Amniotic stem cell (primary cell): ENCODE data around the gene FERMT1.
A peak's percentile ranks its signal among the peaks of the same experiment; 100 is the strongest.
"Not testable (repeated sequence)": the region's sequence is repeated elsewhere in the genome, so short reads cannot be mapped to it uniquely, and the experiment has no call there.

Source experiments
- DNase-seq: peaks from one replicate; lab custom pipeline; 2025; lab: John Stamatoyannopoulos, UW

The FERMT1 gene

DNA sequence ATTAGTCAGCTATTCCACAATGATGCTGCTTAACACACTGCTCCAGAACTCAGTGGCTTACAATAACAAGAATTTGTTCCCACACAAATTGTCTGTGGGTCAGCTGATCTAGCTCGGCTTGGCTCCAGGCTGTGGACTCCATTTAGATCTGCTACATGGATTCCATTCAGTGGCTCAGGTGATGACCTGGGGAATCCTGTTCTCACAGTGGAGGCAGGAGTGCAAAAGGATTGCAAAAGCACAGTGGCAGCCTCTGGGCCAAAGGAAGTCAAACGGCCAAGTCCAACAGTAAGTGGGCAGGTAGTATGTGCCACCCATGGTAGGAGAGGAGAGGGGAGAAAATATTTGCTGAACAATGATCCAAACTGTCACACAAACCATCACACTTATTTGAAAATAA lies 53.2 kb downstream of the FERMT1 start:
- no peak for DNase-seq

DNA sequence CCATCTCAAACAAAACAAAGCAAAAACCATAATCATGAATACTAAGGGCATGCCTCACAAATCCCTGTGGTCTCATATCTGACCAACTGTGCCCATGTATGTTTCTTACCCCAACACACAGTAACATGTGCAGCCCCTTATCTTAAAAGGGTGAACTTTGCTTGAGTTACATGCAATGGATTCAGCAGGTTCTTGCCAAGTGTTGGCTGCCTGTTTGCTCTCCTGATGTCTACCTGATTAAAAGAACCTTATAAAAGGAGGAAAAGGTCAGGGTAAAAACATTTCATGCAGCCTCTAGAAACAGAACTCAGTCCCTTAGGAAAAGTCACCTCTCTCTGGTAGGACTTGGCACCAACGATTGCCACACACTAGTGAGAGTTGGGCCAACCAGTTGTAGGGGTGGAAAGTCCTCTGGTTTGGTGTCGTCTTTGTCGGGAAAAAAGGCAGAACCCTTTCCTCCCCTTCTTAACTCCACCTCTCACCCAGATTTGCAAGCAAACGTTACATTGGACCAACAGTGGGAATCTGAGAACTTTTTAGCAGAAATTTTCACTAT lies 55.0 kb downstream of the FERMT1 start:
- DNase-seq, result no peak

- no peak for DNase-seq
Observed at GRCh38 chr20:6066582-6066981, 56.2 kb downstream of the FERMT1 start.

DNA sequence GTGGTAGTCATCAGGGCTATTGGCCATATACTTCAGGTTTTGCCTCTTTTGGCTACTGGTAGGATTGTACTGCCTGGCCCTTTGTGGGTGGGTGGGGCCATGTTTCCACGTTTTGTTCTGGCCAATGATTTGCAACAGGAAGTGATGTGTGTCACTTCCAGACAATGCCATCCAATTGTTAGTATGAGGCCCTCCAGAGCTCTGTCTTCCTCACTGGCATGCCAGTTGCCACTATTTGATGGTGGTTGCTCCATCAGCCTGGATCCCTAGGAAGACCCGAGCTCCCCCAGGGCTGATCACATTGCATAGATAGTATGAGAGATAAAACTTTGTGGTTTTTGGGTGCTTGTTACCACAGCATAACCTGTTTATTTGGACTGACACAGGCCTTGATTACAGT lies 61.3 kb downstream of the FERMT1 start:
- no peak for DNase-seq

DNA sequence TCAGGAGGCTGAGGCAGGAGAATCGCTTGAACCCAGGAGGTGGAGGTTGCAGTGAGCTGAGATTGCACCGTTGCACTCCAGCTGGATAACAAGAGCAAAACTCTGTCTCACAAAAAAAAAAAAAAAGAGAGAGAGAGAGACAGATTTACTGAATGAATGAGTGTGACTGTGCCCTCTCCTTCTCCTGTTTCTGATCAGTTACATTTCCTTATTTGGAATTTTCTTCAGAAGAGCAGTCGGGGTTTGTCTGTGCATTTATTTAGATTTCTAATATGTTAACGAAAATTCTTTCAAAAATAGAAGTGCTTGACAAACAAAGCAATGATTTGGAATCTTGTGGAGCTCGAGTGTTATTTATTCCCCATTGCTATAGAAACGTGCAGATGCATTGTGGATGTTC lies 62.6 kb downstream of the FERMT1 start:
- no peak for DNase-seq

DNA sequence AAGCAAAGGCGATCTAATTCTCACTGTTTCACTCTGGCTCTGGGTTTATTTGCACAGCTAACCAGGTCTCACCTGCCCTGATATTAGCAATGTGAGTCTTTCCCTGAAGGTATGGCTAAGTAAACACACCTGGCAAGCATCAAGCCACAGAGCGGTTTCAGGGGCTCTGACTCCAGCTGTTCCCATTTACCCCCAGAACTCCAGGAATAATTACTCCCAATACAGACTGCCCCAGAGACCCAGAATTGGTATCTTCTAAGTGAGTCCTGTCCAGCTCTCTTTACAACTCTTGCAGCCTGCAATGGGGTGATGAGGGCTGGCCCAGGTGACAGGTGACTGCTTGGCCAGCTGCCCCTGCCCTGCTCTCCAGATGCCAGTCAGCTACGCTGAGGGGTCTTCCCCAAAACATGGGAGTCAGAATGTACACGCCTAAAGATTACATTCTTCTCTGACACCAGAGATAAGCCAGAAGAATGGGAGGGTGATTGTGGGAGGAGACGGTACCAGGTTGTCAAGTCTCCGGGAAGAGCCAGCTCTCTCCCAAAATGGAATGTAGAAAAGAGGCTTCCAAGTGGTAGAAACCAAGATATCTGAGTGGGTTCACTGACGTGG lies 64.0 kb downstream of the FERMT1 start:
- no peak for DNase-seq

- DNase-seq, result no peak
Observed at GRCh38 chr20:6057691-6058090, 65.1 kb downstream of the FERMT1 start.

DNA sequence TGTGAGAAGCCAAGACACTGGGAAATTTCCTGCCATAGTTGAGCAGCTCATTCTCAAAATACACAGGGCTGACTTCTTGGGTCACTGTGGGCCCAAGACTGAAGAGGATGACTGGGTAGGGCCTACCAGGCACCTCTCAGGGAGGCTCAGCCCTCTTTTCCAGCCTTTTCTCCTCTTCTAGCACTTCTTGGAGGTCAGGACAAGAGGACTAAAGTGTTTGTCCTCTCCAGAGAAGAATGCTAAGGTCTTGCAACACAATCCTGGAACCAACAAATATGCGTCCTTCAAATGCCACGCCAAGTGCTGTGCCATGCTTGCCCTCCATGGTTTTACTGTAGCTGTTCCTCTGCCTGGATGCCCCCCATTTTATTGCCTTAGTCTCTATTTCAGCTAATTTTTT lies 65.7 kb downstream of the FERMT1 start:
- no peak for DNase-seq

- DNase-seq, result no peak
Observed at GRCh38 chr20:6055981-6056569, 66.8 kb downstream of the FERMT1 start.

DNA sequence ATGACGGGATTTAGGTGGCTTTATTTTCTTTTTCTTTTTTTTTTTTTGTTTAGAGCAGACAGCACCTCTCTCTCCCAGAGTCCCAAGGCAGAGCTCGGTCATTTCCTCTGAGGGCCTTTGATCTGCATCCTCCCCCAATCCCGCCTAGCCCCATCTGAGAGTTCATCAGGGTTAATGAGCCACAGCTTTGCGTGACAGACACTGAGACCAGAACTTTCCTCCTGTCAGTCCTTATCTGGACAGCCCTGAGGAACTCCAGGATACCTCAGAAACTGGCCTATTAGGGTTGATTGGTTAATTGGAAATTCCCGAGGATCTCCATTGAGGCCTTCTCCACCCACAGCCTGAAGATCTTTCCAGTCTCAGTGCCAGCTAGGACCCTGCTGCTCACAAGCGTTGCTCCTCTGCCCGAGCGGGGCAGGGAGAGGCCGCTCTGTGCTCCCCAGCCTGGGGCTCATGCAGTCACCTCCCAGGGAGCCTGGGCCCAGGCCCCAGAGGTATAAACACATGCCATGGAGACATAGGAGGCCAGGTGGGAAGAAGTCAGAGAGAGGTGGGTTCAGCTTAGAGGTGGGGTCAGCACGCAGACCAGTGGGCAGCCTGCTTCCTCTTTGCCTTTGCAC lies 67.6 kb downstream of the FERMT1 start:
- DNase-seq, result no peak

DNA sequence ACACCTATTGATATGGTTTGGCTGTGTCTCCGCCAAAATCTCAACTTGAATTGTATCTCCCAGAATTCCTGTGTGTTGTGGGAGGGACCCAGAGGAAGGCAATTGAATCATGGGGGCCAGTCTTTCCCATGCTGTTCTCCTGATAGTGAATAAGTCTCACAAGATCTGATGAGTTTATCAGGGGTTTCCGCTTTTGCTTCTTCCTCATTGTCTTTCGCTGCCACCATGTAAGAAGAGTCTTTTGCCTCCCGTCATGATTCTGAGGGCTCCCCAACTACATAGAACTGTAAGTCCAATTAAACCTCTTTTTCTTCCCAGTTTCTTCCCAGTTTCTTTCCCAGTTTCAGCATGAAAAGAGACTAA lies 68.2 kb downstream of the FERMT1 start:
- DNase-seq, result not testable (repeated sequence)

DNA sequence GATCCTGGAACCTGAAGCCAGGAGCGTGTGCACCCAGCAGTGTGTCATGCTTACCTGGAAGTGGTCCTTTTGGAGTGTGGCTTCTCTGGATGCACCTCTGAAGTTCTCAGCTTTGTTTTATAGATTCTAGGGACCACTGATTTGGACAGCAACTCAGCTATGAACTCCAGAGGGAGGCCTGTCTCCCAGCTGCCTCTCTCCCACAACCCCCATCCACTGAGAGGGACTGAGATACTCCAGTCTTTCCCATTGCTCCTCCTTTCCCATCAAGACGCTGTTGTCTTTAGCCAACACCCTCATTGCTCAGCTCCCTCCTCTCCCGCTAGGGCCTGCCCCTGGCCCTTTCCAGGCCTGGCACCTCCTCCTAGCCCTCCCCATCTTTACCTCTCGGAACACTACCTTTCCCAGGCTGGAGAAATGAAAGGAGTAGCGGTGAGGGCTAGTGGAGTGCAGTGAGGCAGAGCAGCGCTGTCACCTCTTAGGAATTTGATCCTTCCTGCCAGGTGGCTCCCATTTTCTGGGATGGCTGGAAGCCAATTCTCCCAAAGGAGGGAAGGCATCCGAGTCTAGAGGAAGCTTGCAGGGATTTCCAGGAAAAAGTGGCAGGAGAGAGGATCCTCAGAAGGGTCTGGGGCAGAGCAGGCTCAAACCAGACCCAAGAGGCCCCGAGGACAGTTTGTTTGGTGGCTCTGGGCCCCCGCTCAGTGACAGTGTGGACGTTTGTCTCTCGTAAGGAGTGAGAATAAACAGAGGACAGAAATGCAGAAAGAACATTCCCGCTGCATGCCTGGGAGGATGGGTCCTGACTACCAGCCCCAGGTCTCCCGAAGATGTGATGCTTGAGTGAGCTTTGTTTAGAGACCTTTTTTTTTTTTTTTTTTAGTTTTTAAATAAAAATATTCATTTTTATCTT lies 68.8 kb downstream of the FERMT1 start, which contains the start of gene LRRN4:
Gene LRRN4 (minus strand): TSS at position 285 of the 913 bp plus-strand sequence. CDS start 1,261 bp downstream, outside the sequence.
- no peak for DNase-seq

- no peak for DNase-seq
Observed at GRCh38 chr20:6053064-6053775, 69.6 kb downstream of the FERMT1 start.

DNA sequence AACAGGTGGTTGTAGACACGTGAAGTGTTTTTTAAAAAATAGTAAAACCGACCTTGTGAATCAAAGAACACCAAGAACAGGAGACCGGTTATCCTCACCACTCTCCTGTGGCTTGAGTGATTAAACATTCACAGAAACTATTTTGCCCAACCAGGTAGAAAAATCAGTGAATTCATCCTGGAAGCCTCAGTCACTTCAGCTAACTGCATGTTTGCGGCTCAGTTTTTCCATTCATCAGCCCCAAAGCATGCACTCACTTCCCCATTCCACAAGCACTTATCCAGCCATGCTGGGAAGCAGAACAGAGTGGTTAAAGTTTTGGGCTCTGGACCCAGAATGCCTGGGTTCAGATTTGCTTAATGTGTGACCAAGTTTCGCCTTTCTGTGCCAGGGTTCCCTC lies 71.3 kb downstream of the FERMT1 start:
- DNase-seq, result peak; percentile 44

- DNase-seq, result no peak
Observed at GRCh38 chr20:6048391-6048790, 74.4 kb downstream of the FERMT1 start.

DNA sequence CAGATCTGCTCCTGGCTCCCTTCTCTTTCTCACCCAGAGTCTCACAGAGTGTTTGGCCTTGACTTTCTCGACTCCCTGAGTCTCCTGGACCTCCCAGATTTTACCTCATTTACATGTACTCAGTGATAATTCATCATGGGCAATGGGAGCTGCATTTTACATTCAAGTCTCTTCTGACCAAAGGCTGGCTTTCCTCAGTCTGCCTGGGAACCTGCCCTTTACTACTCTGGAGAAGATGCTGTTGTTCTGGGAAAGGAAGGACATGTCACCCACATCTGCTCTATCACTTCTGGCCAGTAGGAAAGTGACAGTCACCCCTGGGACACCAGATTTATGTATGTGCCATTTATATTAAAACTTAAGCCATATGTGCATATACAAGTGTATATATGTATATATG lies 76.4 kb downstream of the FERMT1 start:
- no peak for DNase-seq

DNA sequence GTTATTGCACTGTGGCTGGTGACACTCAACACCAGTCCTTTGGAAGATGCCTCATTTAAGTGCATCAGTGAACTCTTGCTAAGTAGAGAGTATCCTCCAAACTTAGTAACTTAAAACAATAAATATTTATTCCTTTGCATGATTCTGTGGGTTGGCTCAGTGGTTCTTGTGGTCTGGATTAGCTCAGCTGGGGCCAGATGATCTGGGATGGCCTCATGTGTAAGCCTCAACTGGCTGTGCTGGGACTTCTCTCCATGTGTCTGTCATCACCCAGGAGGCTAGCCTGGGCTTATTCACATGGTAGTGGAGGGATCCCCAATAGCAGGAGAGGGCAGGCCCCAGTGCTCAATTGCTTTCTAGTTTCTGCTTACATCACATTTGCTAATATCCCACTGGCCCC lies 77.3 kb downstream of the FERMT1 start:
- no peak for DNase-seq

DNA sequence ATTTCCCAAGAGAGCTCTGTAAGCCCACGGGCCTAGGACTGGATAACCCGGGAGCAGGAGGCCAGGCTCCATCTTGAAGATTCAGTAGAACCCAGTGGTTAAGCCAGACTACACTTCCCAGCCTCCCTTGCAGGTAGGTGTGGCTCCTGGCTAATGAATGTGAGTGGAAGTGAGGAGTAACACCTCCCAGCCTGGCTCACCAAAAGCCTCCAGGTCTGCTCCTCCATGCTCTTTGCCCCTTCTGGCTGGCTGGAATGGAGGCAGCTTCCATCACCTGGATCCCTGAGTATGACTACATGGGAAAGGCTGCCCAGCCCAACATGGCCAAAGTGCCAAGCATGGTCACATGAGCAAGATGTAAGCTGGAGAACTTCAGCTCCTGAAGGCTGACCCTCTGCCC lies 78.7 kb downstream of the FERMT1 start:
- DNase-seq, result no peak

DNA sequence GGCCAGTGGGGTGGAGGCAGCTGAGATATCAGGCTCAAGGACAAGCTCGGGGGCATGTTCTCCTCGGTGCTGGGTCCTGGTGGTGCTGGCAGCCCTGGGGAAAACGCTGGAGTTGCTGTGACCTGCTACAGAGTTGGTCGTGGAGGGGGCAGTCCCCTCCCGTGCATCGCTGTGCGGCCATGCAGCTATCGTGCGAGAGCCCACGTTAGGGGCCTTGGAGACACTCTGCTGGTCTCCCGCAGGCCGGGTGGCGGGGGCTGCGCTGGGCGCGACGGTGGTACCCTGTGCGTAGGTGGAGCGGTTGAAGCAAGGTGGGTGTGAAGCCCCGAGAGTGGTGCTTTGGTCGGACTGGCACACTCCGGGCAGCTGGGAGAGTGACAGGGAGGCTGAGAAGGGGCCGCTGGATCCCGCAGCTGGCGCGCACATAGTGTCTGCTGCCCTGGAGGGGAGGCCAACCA lies 81.0 kb downstream of the FERMT1 start:
- DNase-seq, result no peak

DNA sequence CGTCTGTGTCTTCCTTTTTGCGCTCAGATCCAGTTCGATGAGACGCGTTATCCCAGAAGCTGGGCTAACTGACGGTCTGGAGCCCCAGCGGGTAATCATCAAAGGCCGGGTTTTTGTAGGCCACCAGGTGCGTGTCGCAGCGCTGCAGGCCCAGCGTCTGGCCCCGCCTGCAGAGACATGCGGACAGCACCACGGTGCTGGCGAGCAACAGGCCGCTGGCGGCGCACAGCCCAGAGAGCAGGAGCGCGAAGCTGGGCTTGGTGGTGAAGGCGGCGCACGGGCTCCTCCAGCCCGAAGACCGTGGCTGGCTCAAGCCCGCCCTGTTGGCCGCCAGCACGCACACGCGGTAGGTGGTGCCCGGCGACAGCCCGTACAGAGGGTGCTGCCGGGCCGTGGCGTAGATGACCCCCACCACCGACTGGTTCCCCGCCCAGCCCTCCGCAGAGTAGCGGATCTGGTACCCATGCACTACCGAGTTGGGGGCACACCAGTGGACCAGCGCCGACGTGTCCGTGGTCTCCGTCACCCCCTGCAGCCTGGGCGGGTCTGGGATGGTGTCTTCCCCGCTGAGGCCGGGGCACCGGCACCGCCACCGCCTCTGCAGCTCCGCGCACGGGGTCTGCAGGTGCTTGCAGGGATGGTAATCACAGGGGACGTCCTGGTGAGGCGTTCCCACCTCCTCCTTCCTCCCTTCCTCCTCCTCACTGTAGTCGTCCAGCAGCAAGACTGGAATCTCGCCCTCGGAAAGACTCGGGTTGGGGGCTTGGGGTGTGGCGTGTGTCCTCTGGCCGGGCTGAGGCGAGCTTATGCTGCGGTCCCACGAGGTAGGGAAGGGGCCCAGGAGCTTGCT lies 81.6 kb downstream of the FERMT1 start:
- DNase-seq, result no peak

GRCh38 chr20:6040540-6040939 lies 82.3 kb downstream of the FERMT1 start:
- no peak for DNase-seq
